Anterior cingulate cortex (tissue), 58 donors: ENCODE measurements around the gene GTF2F1.
"Not testable (repeated sequence)": the region's sequence is repeated elsewhere in the genome, so short reads cannot be mapped to it uniquely, and the experiment has no call there.

ENCODE experiments used
- DNase-seq, 58 donors: peaks; one replicate each; lab custom pipeline; 2025; lab: John Stamatoyannopoulos, UW

Gene GTF2F1

DNA sequence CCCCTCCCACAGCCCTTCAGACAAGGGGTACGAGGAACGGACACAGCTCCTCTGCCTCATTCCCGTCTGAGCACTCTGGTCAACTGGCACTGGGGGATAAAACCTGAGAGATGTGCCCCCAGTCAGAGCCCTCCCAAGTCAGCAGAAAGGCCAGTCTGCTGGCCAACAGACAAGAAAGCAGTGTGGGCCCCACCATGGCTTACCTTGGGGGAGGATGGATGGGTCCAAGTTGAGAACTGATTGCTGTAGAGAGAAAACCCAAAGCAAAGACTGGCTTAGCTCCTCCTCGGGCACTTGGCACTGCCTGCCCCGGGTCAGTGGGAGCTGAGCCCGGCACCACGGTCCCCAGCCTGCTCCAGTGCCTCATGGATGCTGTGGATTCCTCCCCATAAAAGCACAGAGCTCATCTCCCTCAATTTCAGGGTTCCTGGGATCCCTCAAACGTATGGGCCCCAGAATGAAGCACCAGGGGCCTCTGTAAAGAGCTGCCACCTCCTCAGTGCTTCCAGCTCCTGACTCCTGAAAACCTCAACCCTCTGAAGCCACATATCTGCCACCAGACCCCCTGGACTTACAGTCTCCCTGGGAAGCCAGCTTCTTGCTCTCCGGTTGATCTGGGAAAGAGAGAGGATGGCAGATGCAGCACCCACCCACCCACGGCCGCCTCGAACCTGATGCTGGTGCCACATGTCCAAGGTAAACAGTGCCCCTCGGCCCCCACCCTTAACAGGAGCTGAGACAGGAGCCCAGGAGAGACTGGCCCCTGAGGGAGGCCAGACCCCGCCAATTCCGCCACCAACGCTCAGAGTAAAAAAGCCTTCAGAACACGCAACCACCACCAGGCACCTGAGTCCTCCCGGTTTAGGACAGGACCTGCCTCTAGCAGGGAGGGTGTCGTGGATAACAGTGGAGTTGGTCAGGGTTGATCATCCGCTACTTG, 28.4 kb upstream of the GTF2F1 start:
- DNase-seq, result no peak

DNA sequence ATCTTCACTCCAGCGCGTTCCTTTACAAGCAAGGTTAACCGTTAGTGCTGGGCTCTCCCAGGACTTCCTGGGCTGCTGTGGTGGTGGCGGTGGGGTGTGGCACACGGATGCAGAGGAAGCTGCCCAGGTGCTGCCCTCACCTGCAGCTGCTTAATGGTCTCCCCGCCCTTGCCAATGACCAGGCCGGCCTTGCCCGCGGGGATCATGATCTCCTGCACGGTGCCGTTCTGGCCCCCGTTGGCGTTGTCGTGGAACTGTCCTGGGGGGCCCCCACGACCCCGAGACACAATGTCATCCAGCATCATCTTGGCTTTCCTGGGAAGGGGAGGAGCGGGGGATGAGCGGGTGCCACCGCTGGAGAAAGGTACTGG, 25.6 kb upstream of the GTF2F1 start:
- no peak for DNase-seq

DNA sequence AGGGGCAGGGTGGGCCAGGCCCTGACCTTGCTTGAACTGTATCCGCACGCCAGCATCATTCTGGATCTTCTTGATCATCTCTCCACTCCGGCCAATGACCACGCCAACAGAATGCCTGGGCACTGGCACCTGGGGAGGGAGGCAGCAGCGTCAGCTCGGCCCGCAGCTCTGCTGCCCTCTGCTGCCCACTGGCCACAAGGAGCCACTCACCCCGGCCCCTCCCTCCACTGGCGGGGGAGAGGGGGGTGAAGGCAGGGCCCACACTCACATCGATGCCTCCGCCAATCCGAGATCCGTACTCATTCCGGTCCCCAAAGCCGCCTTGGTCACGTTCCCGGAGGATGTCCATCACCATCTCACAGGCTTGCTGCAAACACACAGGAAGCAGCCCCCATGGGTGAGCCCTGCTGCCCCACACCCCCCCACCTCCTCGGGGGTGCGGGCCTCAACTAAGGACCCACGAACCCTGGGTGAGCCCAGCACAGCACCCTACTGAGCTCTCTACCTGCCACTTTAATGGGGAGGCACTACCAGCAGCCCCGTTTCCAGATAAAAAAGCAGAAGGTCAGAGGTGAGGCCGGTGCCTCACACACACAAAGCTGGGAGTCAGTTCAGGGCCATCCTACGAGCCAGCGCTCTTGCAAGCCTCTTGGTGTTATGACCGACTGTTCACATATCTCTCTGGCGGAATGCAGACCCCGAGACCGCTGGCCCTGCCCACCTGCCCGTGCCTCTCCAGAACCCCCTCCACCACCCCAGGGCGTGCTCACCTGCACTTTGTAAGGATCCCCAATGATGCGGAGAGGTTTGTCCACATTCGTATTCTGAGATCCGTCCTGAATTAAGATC, 25.0 kb upstream of the GTF2F1 start:
- peak in 38 of 58 donors; percentile 4 to 63 (median 38) for DNase-seq

DNA sequence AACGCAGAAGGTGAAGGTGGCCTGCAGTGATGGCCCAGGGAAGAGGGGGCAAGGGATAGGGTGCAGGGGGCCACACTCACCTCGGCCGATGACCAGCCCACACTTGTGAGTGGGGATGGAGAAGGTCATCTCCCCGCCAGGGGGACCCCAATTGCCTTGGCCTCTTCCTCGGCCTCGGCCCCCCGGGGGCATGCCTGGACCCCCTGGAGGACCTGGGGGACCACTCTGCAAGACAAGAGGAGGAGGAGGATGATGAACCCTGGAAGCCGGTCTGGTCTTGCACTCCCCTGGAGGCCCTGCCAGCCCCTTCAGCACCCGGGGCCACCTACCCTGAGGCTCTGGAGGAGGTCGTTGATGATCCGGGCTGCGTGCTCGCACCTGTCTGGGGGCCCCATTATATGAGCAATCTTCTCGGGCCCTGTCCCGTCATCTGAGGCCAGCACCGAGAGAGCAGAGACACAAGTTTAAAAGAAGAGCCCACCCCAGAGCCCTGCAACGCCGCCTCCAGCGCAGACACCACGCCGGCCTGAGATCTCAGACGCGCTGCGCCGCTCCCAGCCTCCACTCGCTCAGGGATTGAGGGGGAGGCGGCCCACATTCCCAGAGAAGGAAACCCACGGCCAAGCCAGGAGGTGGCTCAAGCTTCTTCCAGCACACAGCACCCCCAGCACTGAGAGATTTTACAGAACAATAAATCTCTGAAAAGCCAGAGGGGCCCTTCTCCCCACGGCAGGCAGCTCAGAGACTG, 23.9 kb upstream of the GTF2F1 start:
- DNase-seq, result no peak

DNA sequence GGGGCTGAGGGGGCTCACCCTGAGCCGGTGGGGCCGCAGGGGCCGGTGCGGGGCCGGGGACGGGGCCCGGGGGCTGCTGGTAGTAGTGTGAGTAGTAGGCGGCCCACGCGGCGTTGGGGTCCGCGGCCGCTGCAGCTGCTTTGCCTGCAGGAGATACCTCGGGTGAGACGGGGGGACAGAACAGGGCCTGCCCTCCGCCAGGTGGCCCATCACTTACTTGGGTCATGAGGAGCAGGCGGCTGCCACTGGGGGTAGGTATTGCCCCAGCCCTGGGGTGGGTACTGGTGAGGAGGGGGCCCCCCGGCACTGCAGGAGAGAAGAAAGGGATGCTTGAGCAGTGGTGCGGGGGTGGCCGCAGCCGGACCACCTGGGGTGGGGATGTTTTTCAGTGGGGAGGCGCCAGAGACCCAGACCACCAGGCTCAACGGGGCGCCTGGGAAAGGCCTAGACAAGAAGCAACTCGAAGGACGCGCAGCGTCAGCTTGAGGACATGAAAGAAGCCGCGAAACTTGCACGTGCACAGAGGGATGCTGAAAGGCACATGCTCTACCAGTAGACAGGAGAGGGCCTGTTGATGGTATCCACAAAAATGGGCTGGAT, 22.7 kb upstream of the GTF2F1 start:
- no peak for DNase-seq

DNA sequence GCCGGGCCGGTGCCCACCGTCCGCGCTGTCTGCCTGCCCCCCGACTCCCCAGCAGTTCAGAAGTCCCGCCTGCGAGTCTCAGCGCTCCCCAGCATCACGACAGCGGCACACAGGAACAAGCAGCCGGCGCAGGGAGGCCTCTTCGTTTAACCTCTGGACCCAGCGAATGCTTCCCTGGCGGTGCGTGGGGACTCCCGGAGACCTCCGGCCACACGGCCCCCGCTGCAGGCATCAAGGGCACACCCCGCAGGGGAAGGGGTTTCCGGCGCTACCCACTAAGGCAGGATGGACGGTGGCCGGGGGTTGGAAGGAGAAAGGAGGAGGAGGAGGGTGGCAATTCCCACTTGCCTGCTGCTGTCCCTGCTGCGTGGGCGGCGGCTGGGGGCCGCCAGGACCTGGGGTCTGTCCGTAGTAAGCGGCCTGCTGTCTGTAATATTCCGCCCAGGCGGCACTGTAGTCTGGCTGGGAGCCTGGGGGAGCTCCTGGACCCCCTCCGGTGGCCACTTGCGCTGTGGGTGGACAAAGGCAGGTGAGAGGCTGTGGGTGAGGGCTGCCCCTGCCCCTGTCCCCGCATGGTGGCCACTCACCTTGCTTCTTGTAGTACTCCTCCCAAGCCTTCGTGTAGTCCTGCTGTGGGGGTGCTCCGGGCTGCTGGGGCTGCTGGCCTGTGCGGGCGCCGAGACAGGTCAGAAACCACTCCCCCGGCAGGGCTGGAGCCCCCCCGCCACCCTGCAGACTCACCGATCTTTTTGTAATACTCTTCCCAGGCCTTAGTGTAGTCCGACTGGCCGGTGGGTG, 22.0 kb upstream of the GTF2F1 start:
- DNase-seq, result no peak

DNA sequence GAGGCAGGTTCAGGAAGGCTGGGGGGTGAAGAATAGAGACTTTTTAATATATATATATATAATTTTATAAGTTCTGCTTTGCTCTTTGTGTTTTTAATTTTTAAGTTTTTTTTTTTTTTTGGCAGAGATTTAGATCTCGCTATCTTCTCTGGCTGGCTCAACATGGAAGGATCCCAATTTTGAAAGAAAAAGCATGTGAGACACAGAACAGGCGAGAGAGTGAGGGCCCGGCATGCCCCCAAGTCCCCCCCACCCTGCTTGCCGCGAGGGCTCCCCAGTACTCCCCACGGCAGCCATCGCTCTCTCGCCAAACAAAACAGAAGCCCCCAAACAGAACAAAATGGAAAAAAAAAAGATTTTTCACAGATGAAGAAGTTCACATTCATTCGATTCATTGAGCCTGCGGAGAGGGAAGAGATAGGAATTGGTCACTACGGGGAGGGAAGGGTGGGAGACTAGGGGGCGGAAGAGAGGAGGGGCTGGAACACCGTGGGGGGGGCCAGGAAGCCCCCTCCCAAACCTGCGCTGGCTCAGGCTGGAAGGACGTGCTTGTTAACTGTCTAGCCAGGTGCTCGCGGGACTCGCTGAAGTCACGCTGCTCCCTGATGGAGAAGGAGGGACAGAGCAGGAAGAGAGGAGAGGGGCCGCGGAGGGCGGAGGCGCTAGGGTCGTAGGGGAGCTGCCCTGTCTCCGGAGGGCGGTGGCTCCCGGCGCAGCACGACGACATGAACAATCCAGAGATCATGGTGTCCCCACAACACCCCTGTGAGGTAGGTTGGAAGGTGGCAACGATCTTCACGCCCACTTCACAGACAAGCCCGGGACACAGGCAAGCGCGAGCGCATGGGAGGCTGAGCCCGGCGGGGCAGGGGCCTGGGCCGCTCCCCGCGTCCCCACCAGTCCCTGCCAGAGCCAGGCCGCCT, 21.0 kb upstream of the GTF2F1 start:
- no peak for DNase-seq

DNA sequence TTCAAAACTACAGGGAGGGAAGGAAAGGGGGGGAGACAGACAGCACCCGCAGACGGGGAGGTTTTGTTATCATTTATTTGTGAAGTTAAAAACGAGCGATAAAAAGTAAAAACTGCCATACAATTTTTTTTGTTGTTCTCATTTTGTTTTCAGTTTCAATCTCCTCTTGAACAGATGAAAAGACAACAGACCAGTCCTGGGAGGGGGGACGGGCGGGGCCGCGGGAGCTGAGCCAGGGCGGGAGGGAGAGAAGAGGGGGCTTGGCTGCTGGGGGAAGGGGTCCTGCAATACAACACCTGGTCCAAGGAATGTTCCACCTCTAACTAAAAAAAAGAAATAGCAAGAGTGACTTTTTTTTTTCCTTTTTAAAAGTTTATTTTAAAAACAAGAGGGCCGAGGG, 20.3 kb upstream of the GTF2F1 start:
- no peak for DNase-seq

DNA sequence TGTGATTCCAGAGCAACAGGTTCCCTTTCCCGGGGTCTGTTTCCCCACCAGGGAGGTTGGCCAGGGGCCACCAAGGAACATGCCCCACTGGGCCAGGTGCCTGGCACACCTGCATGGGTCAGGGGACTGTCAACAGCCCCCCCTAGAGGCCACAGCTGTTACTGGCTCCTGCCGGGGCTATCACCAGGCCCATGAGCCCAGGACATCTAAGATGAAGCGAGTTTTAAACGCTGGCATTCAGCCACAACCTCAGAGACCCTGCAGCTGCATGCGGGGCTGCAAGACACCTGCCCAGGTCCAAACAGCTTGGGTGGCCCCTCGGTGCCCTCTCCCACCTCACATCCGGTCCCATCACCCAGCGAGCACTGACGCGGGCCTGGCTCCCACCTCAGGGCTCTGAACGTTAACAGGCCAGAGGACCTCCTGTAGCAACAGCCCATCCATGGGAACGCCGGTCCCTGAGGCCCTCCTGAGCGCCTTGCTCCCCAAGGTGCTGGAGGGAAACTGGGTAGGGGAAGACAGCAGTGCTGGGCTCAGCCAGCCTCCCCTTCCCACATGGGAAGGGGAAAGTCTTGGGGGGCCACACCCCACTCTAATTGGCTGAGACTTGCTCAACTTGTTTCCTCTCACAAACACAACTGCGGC, 19.6 kb upstream of the GTF2F1 start:
- peak in 1 of 58 donors; percentile 13 for DNase-seq

DNA sequence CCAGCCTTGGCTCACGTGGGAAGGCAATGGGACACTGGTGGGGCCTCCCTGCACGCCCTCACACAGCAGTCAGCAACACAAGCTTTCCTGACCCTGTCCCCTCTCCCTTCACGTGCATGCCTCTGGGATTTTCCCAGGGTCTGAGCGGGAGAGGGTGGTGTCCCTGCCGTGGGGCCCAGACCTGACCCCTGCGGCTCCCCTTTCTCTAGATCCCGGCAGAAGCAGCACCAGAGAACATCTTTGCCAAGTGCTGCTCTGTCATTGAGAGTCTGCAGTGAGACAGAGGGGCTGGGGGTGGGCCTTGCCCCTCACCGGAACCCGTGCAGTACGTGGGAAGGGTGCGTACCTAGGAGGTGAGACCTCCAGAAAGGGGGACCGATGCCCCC, 19.1 kb upstream of the GTF2F1 start:
- no peak for DNase-seq

DNA sequence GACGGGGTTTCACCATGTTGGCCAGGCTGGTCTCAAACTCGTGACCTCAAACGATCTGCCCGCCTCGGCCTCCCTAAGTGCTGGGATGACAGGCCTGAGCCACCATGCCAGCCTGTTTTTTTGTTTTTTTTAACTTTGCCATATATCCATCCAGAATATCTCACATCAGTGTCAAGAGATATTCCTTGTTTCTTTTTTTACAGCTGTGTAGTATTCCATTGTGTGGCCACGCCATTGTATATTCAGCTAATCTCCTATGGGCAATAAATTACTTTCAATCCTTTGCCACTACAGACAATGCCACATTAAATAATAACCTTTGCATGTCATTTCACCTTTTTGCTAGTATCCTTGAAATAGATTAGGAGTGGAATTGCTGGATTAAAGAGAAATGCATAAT, 16.4 kb upstream of the GTF2F1 start:
- no peak for DNase-seq

DNA sequence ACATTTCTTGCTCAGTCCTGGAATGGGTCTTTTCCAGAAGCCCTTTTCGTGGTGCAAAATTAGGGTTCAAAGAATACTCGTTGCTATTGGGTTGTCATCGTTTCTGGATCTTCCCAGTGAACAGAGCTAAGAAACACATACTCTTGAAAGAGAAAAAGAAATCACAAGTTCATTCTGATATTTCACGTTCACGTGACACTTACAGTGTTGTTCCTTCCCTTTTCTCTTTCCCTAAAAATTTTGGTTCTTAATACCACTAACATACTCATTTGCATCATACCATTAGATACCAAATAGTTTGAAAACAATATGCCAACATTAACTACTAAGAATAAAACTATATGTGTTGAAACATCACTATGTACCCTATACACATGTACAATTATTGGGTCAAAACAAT, 13.4 kb upstream of the GTF2F1 start:
- no peak for DNase-seq

DNA sequence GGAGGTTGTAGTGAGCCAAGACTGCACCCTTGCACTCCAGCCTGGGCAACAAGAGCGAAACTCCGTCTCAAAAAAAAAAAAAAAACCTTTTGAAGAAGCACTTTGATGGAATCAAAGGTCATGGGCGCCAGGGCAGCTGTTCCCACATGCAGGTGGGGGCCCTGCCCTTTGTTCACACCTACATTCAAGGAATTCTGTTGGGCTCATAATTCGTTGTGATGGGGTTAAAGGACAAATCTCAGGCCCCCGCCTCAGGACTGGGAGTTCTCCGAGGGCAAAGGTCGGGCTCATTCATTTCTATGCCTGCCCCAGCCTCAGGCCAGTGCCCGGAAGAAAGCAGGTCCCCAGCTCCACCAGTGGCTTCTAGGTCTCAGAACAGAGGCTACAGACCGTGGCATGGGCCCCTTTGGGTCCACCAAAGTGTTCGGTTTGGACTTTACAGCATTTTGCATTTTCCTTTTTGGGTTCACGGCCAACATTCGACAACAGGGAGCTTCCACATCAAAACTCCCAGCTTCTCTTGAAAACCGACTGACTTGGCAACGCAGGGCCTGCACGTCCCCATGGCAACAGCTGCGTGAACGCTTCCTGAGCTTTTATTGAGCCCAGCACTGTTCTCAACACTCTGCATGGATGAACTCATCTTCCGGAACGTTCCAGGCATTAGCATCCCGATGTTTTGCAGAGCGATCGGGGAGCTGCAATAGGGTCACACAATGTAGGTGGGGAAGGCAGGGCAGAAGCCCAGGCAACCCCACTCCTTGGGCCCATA, 10.1 kb upstream of the GTF2F1 start:
- DNase-seq, result peak in 57 of 58 donors; percentile 9 to 93 (median 73)

DNA sequence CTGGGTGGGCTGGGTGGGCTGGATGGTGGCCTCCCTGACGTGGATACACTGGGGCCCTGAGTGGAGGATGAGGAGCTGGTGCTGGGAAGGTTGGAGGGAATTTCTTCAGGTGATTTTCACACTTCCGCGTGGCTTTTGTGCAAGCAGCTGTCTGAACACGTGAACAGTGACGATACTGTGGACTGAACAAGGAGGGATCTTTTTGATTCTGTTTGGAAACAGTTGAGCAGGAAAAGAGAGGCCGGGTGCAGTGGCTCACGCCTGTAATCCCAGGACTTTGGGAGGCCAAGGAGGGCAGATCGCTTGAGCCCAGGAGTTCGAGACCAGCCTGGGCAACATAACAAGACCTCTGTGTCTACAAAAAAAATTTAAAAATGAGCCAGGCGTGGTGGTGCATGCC, 9.1 kb upstream of the GTF2F1 start:
- DNase-seq, result no peak

DNA sequence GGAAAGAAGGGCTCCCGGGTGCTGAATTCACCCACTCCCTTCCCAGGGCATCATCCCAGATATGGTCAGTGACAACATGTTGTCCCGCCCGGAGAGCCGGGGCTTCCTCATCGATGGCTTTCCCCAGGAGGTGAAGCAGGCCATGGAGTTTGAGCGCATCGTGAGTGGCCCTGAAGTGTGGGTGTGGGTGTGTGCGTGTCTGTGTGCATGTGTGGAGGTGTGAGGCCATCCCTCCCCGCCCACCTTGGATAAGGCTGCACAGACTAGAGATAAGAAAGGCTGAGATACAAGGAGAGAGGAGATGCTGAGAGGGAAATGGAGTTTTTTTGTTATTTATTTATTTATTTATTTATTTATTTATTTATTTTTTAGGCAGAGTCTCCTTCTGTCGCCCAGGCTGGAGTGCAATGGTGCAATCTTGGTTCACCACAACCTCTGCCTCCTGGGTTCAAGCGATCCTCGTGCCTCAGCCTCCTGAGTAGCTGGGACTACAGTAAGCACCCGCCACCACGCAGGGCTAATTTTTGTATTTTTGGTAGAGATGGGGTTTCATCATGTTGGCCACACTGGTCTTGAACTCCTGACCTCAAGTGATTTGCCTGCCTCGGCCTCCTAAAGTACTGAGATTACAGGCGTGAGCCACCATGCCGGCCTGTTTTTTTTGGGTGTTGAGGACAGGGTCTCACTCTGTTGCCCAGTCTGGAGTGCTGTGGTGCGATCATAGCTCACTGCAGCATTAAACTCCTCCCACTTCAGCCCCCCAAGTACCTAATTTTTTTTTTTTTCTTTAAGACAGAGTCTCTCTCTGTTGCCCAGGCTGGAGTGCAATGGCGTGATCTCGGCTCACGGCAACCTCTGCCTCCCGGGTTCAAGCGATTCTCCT, 7.3 kb upstream of the GTF2F1 start:
- not testable (repeated sequence) for DNase-seq

DNA sequence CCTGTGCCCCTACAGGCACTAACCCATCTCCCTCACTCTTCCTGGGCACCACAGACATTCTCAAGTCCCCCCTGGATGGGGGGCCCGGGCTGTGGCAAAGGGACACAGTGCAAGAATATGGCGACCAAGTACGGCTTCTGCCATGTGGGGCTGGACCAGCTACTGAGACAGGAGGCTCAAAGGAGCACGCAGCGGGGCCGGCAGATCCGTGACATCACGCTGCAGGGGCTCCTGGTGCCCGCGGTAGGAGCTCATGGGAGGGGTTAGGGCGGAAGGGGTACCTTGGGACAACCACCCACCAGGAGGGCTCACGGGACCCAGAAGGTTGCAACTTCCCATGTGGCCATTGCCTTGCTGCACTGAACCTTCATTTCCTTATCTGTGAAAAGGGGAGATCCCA, 3.3 kb upstream of the GTF2F1 start:
- DNase-seq, result no peak
